Fibroblast of the aortic adventitia (primary cell): ENCODE measurements around the gene ZNF138. TPM values are rescaled to one million over a fixed set of nuclear protein-coding genes. Genes with fewer than 3 reads are reported as not detected.

Source experiments
- DNase-seq: peaks from one replicate; pipeline ENCODE4 v3.0.0-alpha.2; 2010; ENCODE audit warnings: low read depth
- H3K4me3 ChIP-seq: 2 replicates; pipeline ENCODE4 v1.5.1; 2011; ENCODE audit warnings: low read depth, mild to moderate bottlenecking, control low read depth, low read length, moderate library complexity
- CTCF ChIP-seq: IDR thresholded peaks from 2 replicates; pipeline ENCODE4 v1.5.1; 2011; ENCODE audit warnings: mild to moderate bottlenecking, low read length, control low read depth, inconsistent platforms; ENCODE audit not compliant: insufficient read depth
- total RNA-seq: library from RNA; depleted of rRNA; stranded (reverse); fragments of >200 nt; gene quantifications from 2 replicates; pipeline ENCODE4 v1.2.3, GENCODE V29; 2012; ENCODE audit warnings: low replicate concordance

ZNF138 gene
- total RNA-seq, 1 donor, result 6.8 TPM

DNA sequence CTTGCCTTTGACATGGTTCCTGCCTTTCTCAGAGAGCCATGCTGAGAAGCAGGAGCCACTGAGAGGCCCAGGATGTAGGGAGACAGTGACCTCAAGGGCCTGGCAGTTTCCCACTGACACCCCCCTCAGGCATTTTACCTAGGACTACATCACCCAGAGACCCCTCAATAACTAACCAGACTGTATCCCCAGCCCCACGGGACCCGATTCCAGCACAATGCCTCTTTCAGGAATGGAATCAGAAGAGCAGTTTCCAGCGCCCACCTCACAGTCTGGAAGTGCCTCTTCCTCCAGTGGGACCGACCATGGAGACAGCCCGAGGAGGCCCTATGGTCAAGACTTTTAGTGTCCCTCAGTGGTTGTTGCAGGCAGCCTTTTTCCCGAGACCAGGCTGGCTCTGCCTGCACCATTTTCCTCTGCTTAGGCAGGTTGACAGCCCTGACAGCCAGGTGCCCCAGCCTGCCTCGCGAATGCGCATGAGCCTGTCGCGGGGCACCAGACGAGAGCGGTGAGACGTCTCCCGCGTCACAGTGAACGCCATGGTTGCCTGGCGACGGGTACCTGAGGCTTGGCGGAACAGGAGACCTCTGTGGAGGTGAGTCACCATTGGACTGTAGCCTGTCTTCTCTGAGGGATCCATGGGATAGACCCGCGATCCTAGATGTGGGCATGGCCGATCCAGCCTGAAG, 80.5 kb downstream of the ZNF138 start:
- DNase-seq, result no peak
- no peak overlapping the region for H3K4me3 ChIP-seq
- TF ChIP-seq CTCF, result no peak

GRCh38 chr7:64875258-64875657, 81.0 kb downstream of the ZNF138 start:
- no peak for DNase-seq
- no peak for TF ChIP-seq CTCF
- no peak overlapping the region for H3K4me3 ChIP-seq

- no peak for TF ChIP-seq CTCF
- DNase-seq, result no peak
- no peak overlapping the region for H3K4me3 ChIP-seq
Observed at GRCh38 chr7:64875658-64876406, 81.6 kb downstream of the ZNF138 start.

DNA sequence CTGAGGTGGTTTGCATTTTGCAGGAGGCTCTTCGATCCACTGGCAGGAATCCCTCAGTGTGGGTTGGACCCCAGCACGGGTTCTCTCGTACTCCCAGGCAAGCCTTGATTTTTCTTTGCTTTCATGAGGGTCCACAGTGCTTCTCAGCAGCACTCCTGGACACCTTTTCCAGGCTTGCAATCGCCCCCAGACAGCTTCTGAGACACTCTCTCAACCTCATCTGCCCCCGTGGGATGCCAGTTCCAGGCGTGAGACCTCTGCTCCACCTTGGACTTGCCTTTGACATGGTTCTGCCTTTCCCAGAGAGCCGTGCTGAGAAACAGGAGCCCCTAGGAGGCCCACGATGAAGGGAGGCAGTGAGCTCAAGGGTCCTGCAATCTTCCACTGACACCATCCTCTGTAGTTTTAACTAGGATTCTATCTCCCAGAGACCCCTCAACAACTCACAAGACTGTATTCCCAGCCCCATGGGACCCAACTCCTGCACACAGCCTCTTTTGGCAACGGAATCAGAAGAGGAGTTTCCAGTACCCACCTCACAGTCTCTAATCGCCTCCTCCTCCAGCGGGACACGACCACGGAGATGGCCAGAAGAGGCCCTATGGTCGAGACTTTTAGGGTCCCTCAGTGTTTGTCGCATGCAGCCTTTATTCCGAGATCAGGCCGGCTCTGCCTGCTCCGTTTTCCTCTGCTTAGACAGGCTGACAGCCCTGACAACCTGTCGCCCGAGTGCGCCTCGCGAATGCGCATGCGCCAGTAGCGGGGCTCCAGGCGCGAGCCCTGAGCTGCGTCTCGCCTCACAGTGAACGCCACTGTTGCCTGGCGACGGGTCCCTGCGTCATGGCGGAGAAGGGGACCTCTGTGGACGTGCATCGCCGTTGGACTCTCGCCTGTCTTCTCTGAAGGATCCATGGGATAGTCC, 82.8 kb downstream of the ZNF138 start:
- H3K4me3 ChIP-seq, result no peak overlapping the region
- TF ChIP-seq CTCF, result no peak
- DNase-seq, result no peak

- no peak for DNase-seq
Observed at GRCh38 chr7:64877714-64878610, 83.7 kb downstream of the ZNF138 start.

More at GRCh38 chr7:64877714-64878610, 83.7 kb downstream of the ZNF138 start:
- TF ChIP-seq CTCF, result no peak
- H3K4me3 ChIP-seq, result no peak overlapping the region
